ENCODE results near the gene PTGS2.

Gene PTGS2

GRCh38 chr1:186680245-186681061, at the start of gene PTGS2:
Gene PTGS2, minus strand, starts transcription at chr1:186680423. Its CDS starts 133 bp downstream, at chr1:186680290.
- DNase-seq, result no peak

GRCh38 chr1:186722711-186723309, 42.6 kb upstream of the PTGS2 start:
- no peak for DNase-seq

GRCh38 chr1:186717286-186717685, 37.1 kb upstream of the PTGS2 start:
- DNase-seq, result no peak

GRCh38 chr1:186715887-186716809, 35.9 kb upstream of the PTGS2 start:
- DNase-seq, result no peak

GRCh38 chr1:186710696-186711095, 30.5 kb upstream of the PTGS2 start:
- no peak for DNase-seq

- DNase-seq, result no peak
Measured at GRCh38 chr1:186708694-186709097, 28.5 kb upstream of the PTGS2 start.

GRCh38 chr1:186703209-186703766, 23.1 kb upstream of the PTGS2 start:
- no peak for DNase-seq

GRCh38 chr1:186700722-186701121, 20.5 kb upstream of the PTGS2 start:
- DNase-seq, result no peak

- DNase-seq, result no peak
Measured at GRCh38 chr1:186699519-186699918, 19.3 kb upstream of the PTGS2 start.

- no peak for DNase-seq
Measured at GRCh38 chr1:186689907-186690306, 9.7 kb upstream of the PTGS2 start.

- no peak for DNase-seq
Measured at GRCh38 chr1:186689376-186689775, 9.2 kb upstream of the PTGS2 start.

GRCh38 chr1:186683652-186684410, 3.6 kb upstream of the PTGS2 start:
- DNase-seq, result no peak

GRCh38 chr1:186682736-186683135, 2.5 kb upstream of the PTGS2 start:
- no peak for DNase-seq

- no peak for DNase-seq
Measured at GRCh38 chr1:186681801-186682200, 1.6 kb upstream of the PTGS2 start.

GRCh38 chr1:186681121-186681520, 898 bp upstream of the PTGS2 start:
- DNase-seq, result no peak

- DNase-seq, result no peak
Measured at GRCh38 chr1:186679924-186680244, 339 bp downstream of the PTGS2 start.

GRCh38 chr1:186678155-186678554, 2.1 kb downstream of the PTGS2 start:
- no peak for DNase-seq

- no peak for DNase-seq
Measured at GRCh38 chr1:186672596-186672995, 7.6 kb downstream of the PTGS2 start.

GRCh38 chr1:186672131-186672530, 8.1 kb downstream of the PTGS2 start:
- DNase-seq, result no peak

GRCh38 chr1:186671136-186671825, 8.9 kb downstream of the PTGS2 start:
- DNase-seq, result no peak

GRCh38 chr1:186670297-186671135, 9.7 kb downstream of the PTGS2 start:
- DNase-seq, result no peak

All from NK-92 treated with Interleukin-12 subunit alpha and Interleukin-12 subunit beta, amount 100 ng/mL, for 24 hours (cell line).